ENCODE results near the gene PREX1.

- TF ChIP-seq, protein P1, sequence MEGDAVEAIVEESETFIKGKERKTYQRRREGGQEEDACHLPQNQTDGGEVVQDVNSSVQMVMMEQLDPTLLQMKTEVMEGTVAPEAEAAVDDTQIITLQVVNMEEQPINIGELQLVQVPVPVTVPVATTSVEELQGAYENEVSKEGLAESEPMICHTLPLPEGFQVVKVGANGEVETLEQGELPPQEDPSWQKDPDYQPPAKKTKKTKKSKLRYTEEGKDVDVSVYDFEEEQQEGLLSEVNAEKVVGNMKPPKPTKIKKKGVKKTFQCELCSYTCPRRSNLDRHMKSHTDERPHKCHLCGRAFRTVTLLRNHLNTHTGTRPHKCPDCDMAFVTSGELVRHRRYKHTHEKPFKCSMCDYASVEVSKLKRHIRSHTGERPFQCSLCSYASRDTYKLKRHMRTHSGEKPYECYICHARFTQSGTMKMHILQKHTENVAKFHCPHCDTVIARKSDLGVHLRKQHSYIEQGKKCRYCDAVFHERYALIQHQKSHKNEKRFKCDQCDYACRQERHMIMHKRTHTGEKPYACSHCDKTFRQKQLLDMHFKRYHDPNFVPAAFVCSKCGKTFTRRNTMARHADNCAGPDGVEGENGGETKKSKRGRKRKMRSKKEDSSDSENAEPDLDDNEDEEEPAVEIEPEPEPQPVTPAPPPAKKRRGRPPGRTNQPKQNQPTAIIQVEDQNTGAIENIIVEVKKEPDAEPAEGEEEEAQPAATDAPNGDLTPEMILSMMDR (IDR thresholded peaks at IDR 0.05): no peak
- no peak for TF ChIP-seq POLR2A (IDR thresholded peaks at IDR 0.05)
Observed at GRCh38 chr20:48702455-48702913, 125.3 kb downstream of the PREX1 start.

All from vagina (tissue), 2 donors.